Activated naive CD8-positive, alpha-beta T cell treated with anti-CD3 and anti-CD28 coated beads, Interleukin-2, amount 10 ng/mL, durations not matched to agents 7 days and 5 days (primary cell): ENCODE data around the gene RTN3. TPM values are rescaled to one million over a fixed set of nuclear protein-coding genes. Genes with fewer than 3 reads are reported as not detected.

Source experiments
- ATAC-seq: fragments of 150-1000 bp; cut with Tn5 transposase; one replicate; pipeline ENCODE4 v1.10.0; 2021; ENCODE audit warnings: low read depth, moderate library complexity
- POLR2A ChIA-PET: fragments of 350-600 bp; sonication (Branson Sonifier 250); formaldehyde crosslinking; loops from one replicate; lab custom pipeline; 2021; ENCODE audit warnings: antibody characterized with exemption; lab: Charles Lee
- DNase-seq: peaks from one replicate; pipeline ENCODE4 v3.0.0; 2021
- H3K27ac Mint-ChIP-seq: one replicate; pipeline ENCODE4 v1.8.0; 2022; ENCODE audit warnings: mild to moderate bottlenecking, mixed read lengths
- H3K27me3 Mint-ChIP-seq: one replicate; pipeline ENCODE4 v1.8.0; 2022; ENCODE audit warnings: mild to moderate bottlenecking, moderate library complexity, mixed read lengths
- H3K36me3 Mint-ChIP-seq: one replicate; pipeline ENCODE4 v1.8.0; 2021; ENCODE audit warnings: mild to moderate bottlenecking, mixed read lengths
- H3K4me1 Mint-ChIP-seq: one replicate; pipeline ENCODE4 v1.8.0; 2021; ENCODE audit warnings: mixed read lengths
- H3K4me3 Mint-ChIP-seq: one replicate; pipeline ENCODE4 v1.8.0; 2022; ENCODE audit warnings: mild to moderate bottlenecking, moderate library complexity, mixed read lengths
- H3K9me3 Mint-ChIP-seq: one replicate; pipeline ENCODE4 v1.8.0; 2021; ENCODE audit warnings: mixed read lengths
- total RNA-seq, 2 experiments: library from RNA; stranded (reverse); gene quantifications; one replicate each; pipeline ENCODE4 v1.2.3, GENCODE V29; 2021

Gene RTN3
- total RNA-seq, 2 experiments from 2014 or later, result 50.8 to 51.1 TPM

- POLR2A ChIA-PET, result interaction anchor here (0.7 kb wide), 1 partner anchor 34 kb away, joined by 3 read pairs; no protein-coding TSS in a partner anchor
- no peak for ATAC-seq
- Mint-ChIP-seq H3K9me3 (no peaks in the 10 kb centered on the region), H3K27me3 (no peaks in the 10 kb centered on the region), H3K27ac (no peak overlapping the region), H3K36me3 (peaks cover 2% of the 10 kb centered on the region), H3K4me1 (peaks cover 27% of the 10 kb centered on the region), H3K4me3 (no peak overlapping the region)
- no peak for DNase-seq
Observed at GRCh38 chr11:63686926-63687325, 5.6 kb downstream of the RTN3 start.

- Mint-ChIP-seq H3K27ac (no peak overlapping the region), H3K4me3 (no peak overlapping the region), H3K36me3 (peaks cover 2% of the 10 kb centered on the region), H3K27me3 (no peaks in the 10 kb centered on the region), H3K9me3 (no peaks in the 10 kb centered on the region), H3K4me1 (peaks cover 19% of the 10 kb centered on the region)
- POLR2A ChIA-PET, result interaction anchor here (0.6 kb wide), 1 partner anchor 14 kb away, joined by 4 read pairs; no protein-coding TSS in a partner anchor
- ATAC-seq, result no peak
- no peak for DNase-seq
Observed at GRCh38 chr11:63687845-63688244, 6.5 kb downstream of the RTN3 start.

DNA sequence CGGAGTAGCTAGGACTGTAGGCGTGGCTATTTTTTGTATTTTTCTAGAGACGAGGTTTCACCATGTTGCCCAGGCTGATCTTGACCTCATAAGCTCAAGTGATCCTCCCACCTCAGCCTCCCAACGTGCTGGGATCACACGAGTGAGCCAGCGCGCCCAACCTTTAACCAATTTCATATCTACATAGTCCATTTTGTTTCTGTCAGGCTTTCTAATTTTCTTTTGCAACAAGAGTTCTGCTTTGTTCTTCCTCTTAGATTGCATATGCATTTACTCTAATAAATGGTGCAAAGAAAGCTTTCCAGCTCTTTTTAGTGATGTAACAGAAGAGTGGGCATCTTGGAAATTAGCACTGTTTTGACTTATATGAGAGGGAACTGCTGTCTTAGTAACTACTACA lies 13.3 kb downstream of the RTN3 start:
- ATAC-seq (no peak), DNase-seq (no peak)
- H3K9me3 Mint-ChIP-seq, result no peaks in the 10 kb centered on the region
- H3K4me1 Mint-ChIP-seq, result peaks cover 2% of the 10 kb centered on the region
- H3K27ac Mint-ChIP-seq, result no peak overlapping the region
- POLR2A ChIA-PET, result no interaction called here
- no peaks in the 10 kb centered on the region for H3K27me3 Mint-ChIP-seq
- peaks cover 2% of the 10 kb centered on the region for H3K36me3 Mint-ChIP-seq
- no peak overlapping the region for H3K4me3 Mint-ChIP-seq

DNA sequence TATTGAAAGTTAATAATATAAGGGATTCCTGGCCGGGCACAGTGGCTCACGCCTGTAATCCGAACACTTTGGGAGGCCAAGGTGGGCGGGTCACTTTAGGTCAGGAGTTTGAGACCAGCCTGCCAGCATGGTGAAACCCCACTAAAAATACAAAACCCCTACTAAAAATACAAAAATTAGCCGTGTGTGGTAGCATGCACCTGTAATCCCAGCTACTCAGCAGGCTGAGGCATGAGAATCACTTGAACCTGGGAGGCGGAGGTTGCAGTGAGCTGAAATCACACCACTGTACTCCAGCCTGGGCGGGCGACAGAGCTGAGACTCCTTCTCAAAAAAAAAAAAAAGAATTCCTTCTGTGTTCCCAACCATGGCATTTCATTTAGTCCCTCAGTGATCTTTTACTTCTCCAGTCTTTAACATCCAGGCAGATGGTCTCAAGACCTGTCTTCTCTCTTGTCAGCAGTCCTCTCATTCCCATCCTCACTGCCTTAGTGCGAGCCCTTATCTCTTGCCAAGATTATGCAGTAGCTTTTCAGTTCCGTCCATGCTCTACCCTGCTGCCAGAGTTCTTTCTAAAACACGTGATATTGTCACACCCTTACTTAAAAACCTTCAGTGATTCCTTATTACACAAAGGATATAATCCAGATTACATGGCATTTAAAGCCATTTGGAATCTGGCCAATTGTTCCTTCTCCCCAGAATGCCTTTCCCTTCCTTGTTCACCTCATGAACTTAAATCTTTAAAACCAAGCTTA lies 17.9 kb downstream of the RTN3 start:
- POLR2A ChIA-PET, result no interaction called here
- Mint-ChIP-seq H3K36me3 (peaks cover 10% of the 10 kb centered on the region), H3K4me3 (no peak overlapping the region), H3K4me1 (peaks cover 3% of the 10 kb centered on the region), H3K27me3 (no peaks in the 10 kb centered on the region), H3K9me3 (no peaks in the 10 kb centered on the region), H3K27ac (no peak overlapping the region)
- DNase-seq, result no peak
- no peak for ATAC-seq

DNA sequence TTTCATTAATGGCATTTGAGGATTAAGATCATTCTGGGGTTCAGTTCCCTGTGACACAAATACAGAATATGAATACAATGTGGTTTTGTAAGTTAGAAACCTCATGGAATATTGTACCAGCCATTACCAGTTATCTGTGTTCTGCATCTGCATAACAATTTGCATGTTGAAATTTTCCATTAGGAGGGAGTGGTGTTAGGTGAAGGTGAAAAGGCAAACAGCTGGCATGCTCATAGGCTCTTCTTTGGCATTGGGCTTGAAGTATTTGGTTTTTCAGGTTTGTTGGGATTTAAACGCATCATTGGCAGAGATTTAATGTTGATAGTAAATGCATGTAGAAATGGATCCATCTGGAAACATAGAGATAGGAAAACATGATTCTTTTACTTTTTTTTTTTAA lies 18.6 kb downstream of the RTN3 start:
- no peak for DNase-seq
- POLR2A ChIA-PET, result no interaction called here
- ATAC-seq, result no peak
- peaks cover 3% of the 10 kb centered on the region for H3K4me1 Mint-ChIP-seq
- no peak overlapping the region for H3K4me3 Mint-ChIP-seq
- H3K27ac Mint-ChIP-seq, result no peak overlapping the region
- H3K27me3 Mint-ChIP-seq, result no peaks in the 10 kb centered on the region
- peaks cover 10% of the 10 kb centered on the region for H3K36me3 Mint-ChIP-seq
- H3K9me3 Mint-ChIP-seq, result no peaks in the 10 kb centered on the region

GRCh38 chr11:63705526-63705925 lies 24.2 kb downstream of the RTN3 start:
- DNase-seq (no peak), ATAC-seq (no peak)
- no peak overlapping the region for H3K27ac Mint-ChIP-seq
- H3K36me3 Mint-ChIP-seq, result peaks cover 5% of the 10 kb centered on the region
- POLR2A ChIA-PET, result no interaction called here
- H3K4me3 Mint-ChIP-seq, result no peak overlapping the region
- no peaks in the 10 kb centered on the region for H3K27me3 Mint-ChIP-seq
- H3K4me1 Mint-ChIP-seq, result no peaks in the 10 kb centered on the region
- no peaks in the 10 kb centered on the region for H3K9me3 Mint-ChIP-seq

GRCh38 chr11:63708764-63709163 lies 27.5 kb downstream of the RTN3 start:
- Mint-ChIP-seq H3K4me3 (no peak overlapping the region), H3K4me1 (peaks cover 2% of the 10 kb centered on the region), H3K27me3 (no peaks in the 10 kb centered on the region), H3K9me3 (no peaks in the 10 kb centered on the region), H3K36me3 (no peaks in the 10 kb centered on the region), H3K27ac (no peak overlapping the region)
- ATAC-seq (no peak), DNase-seq (no peak)
- POLR2A ChIA-PET, result no interaction called here

DNA sequence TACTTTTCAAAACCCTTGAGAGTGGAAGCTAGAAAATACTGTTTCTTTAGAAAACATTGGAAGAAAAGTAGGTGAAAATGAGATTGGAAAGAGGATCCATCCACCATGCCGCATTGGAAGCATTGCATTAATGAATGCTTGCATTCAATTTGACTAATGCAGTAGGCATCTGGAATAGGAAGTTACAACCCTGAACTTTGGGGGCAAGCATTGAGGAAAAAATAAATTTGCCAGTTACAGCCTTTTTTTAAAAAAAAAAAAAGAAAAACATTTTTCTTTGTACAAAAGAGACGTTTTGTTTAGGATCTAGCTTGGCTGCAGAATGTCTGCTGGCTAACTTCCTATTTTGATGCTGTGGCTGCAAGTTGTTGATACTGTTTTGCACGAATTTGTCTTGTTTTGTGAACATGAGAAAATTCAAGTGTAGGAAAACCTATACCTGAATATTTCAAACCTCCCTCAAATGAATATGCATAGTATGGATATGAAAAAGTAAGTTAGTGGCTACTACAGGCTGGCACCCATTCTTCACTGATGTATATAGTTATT lies 28.1 kb downstream of the RTN3 start:
- POLR2A ChIA-PET, result no interaction called here
- DNase-seq (no peak), ATAC-seq (no peak)
- peaks cover 2% of the 10 kb centered on the region for H3K4me1 Mint-ChIP-seq
- H3K36me3 Mint-ChIP-seq, result peaks cover 1% of the 10 kb centered on the region
- no peaks in the 10 kb centered on the region for H3K9me3 Mint-ChIP-seq
- no peak overlapping the region for H3K27ac Mint-ChIP-seq
- H3K27me3 Mint-ChIP-seq, result no peaks in the 10 kb centered on the region
- H3K4me3 Mint-ChIP-seq, result no peak overlapping the region

DNA sequence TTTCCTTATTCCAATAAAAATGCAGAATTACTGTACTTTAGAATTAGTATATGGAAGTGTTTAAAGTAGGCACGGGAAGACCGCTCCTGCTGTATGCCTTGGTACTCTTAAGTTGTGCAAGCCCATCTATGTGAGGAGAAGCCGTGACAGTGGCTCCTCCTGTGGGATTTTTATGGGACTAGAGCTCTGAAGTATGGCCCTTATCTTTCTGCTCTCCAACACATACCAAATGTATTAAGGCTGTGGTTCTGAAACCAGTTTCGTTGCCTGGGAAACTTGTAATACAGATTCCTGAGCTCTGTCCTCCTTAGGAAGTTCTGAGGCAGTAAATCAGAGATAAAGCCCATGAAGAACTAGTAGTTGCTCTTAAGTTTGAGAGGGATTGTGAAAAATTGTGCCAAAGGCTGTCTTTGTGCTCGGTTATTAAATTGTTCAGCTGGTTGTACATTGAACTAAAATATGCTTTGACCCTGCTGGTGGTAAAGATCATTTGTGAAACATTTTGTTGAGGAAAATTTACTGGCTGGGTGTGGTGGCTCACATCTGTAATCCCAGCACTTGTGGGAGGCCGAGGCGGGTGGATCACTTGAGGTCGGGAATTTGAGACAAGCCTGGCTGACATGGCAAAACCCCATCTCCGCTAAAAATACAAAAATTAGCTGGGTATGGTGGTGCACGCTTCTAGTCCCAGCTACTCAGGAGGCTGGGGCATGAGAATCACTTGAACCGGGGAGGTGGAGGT lies 29.3 kb downstream of the RTN3 start:
- no peaks in the 10 kb centered on the region for H3K9me3 Mint-ChIP-seq
- no peaks in the 10 kb centered on the region for H3K27me3 Mint-ChIP-seq
- POLR2A ChIA-PET, result no interaction called here
- no peak overlapping the region for H3K4me3 Mint-ChIP-seq
- ATAC-seq (no peak), DNase-seq (no peak)
- no peak overlapping the region for H3K27ac Mint-ChIP-seq
- peaks cover 3% of the 10 kb centered on the region for H3K36me3 Mint-ChIP-seq
- H3K4me1 Mint-ChIP-seq, result peaks cover 4% of the 10 kb centered on the region

GRCh38 chr11:63711838-63712237 lies 30.5 kb downstream of the RTN3 start:
- DNase-seq, result no peak
- H3K4me1 Mint-ChIP-seq, result peaks cover 4% of the 10 kb centered on the region
- H3K27me3 Mint-ChIP-seq, result no peaks in the 10 kb centered on the region
- no peak overlapping the region for H3K27ac Mint-ChIP-seq
- no peak for ATAC-seq
- no peak overlapping the region for H3K4me3 Mint-ChIP-seq
- peaks cover 3% of the 10 kb centered on the region for H3K36me3 Mint-ChIP-seq
- H3K9me3 Mint-ChIP-seq, result no peaks in the 10 kb centered on the region
- POLR2A ChIA-PET, result no interaction called here

GRCh38 chr11:63713766-63714165 lies 32.5 kb downstream of the RTN3 start:
- POLR2A ChIA-PET, result interaction anchor here (0.6 kb wide), 1 partner anchor 96 kb away, joined by 3 read pairs; no protein-coding TSS in a partner anchor
- H3K9me3 Mint-ChIP-seq, result no peaks in the 10 kb centered on the region
- no peaks in the 10 kb centered on the region for H3K27me3 Mint-ChIP-seq
- no peak for DNase-seq
- H3K4me1 Mint-ChIP-seq, result peaks cover 4% of the 10 kb centered on the region
- peaks cover 3% of the 10 kb centered on the region for H3K36me3 Mint-ChIP-seq
- no peak for ATAC-seq
- H3K27ac Mint-ChIP-seq, result no peak overlapping the region
- H3K4me3 Mint-ChIP-seq, result no peak overlapping the region

DNA sequence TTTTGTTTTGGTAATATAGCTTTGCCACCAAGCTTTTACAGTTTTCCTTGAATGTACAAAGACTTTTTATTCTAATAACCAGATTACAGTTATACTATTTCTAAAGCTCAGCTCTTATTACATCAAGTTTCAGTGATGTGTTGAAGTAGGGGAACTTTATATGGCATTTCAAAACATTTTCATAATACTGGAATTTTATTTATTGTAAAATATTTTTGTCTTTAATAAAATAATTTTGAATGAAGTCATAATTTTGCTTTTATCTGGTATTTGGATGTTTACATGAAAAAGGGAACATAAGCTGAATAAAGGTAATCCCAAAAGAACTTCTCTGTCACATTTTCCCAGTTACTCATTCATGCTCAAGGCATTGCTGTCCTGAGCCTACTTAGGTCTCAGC lies 34.7 kb downstream of the RTN3 start:
- no peak for ATAC-seq
- H3K9me3 Mint-ChIP-seq, result no peaks in the 10 kb centered on the region
- no peak overlapping the region for H3K27ac Mint-ChIP-seq
- no peak overlapping the region for H3K4me3 Mint-ChIP-seq
- peaks cover 5% of the 10 kb centered on the region for H3K36me3 Mint-ChIP-seq
- POLR2A ChIA-PET, result no interaction called here
- peaks cover 4% of the 10 kb centered on the region for H3K4me1 Mint-ChIP-seq
- no peak for DNase-seq
- H3K27me3 Mint-ChIP-seq, result no peaks in the 10 kb centered on the region

DNA sequence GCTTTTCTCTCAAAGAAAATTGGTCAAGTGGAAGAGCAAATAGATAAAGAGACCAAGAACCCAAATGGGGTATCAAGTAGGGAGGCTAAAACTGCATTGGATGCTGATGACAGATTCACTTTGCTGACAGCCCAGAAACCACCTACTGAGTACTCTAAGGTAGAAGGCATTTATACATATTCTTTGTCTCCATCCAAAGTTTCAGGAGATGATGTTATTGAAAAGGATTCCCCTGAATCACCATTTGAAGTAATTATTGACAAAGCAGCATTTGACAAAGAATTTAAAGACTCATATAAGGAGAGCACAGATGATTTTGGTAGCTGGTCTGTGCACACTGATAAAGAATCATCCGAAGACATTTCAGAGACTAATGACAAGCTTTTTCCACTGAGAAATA lies 37.7 kb downstream of the RTN3 start:
- Mint-ChIP-seq H3K9me3 (no peaks in the 10 kb centered on the region), H3K36me3 (peaks cover 5% of the 10 kb centered on the region), H3K27me3 (no peaks in the 10 kb centered on the region), H3K27ac (no peak overlapping the region), H3K4me1 (peaks cover 2% of the 10 kb centered on the region), H3K4me3 (no peak overlapping the region)
- POLR2A ChIA-PET, result no interaction called here
- ATAC-seq, result no peak
- DNase-seq, result no peak

- H3K27me3 Mint-ChIP-seq, result no peaks in the 10 kb centered on the region
- H3K4me3 Mint-ChIP-seq, result no peak overlapping the region
- DNase-seq, result no peak
- no peak overlapping the region for H3K27ac Mint-ChIP-seq
- H3K36me3 Mint-ChIP-seq, result peaks cover 2% of the 10 kb centered on the region
- POLR2A ChIA-PET, result no interaction called here
- H3K9me3 Mint-ChIP-seq, result no peaks in the 10 kb centered on the region
- ATAC-seq, result no peak
- peaks cover under 1% of the 10 kb centered on the region for H3K4me1 Mint-ChIP-seq
Observed at GRCh38 chr11:63719987-63720386, 38.7 kb downstream of the RTN3 start.
